Bronchus fibroblast of lung (primary cell): ENCODE results near the gene PLCZ1. TPM values are rescaled to one million over a fixed set of nuclear protein-coding genes. Genes with fewer than 3 reads are reported as not detected.

Experiments used
- total RNA-seq: library from RNA; depleted of rRNA; stranded (reverse); fragments of >200 nt; gene quantifications from 2 replicates; pipeline ENCODE4 v1.2.3, GENCODE V29; 2015

PLCZ1 gene, protein sequence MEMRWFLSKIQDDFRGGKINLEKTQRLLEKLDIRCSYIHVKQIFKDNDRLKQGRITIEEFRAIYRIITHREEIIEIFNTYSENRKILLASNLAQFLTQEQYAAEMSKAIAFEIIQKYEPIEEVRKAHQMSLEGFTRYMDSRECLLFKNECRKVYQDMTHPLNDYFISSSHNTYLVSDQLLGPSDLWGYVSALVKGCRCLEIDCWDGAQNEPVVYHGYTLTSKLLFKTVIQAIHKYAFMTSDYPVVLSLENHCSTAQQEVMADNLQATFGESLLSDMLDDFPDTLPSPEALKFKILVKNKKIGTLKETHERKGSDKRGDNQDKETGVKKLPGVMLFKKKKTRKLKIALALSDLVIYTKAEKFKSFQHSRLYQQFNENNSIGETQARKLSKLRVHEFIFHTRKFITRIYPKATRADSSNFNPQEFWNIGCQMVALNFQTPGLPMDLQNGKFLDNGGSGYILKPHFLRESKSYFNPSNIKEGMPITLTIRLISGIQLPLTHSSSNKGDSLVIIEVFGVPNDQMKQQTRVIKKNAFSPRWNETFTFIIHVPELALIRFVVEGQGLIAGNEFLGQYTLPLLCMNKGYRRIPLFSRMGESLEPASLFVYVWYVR
- not detected in 2 replicates for total RNA-seq

DNA sequence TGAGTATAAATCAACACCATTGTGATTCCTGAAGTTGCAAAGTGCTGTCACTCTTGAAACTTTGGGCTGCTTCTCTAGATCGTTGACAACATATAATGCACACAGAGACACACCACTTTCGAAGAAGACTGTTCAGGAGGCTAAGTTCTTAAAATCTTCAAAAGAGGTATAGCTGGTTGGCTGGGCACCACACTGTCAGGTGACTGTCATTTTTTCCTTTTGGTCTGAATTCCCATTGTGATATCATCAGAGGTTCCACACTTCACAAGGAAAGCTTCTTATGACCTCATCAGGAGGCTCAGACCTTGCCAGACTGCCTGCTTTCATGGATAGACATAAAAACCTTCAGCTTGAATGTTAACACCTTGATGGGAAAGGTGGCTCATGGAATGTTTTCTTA lies at the start of gene PLCZ1, which contains the start of gene CAPZA3:
TSS of gene PLCZ1 (minus strand) at position 194 of the 400 bp plus-strand sequence. CDS start 641 bp downstream, outside the sequence.
TSS of gene CAPZA3 (plus strand) at position 301 of the 400 bp plus-strand sequence. CDS start 150 bp downstream, outside the sequence.

Other genes with a start within 250 kb of the PLCZ1 start
- not detected in 2 replicates for gene CAPZA3, start 107 bp upstream of the PLCZ1 start, total RNA-seq